SU-DHL-6 (cell line): Measurements from ENCODE around the gene SLC1A1.

Experiments used
- H2AFZ ChIP-seq: fragments of 200-600 bp; sonication (generic); 2 replicates; pipeline ENCODE4 v1.6.1; 2014; ENCODE audit warnings: low read depth, mild to moderate bottlenecking, moderate library complexity, mixed read lengths, antibody characterized with exemption, low read length; ENCODE audit not compliant: severe bottlenecking
- H3F3A ChIP-seq: fragments of 200-600 bp; shearing (Covaris generic); 2 replicates; pipeline ENCODE4 v1.6.0; 2016; ENCODE audit warnings: antibody characterized with exemption, mild to moderate bottlenecking; ENCODE audit not compliant: insufficient read depth
- H3K27ac ChIP-seq: fragments of 200-600 bp; sonication (generic); 2 replicates; pipeline ENCODE4 v1.5.1; 2016; ENCODE audit warnings: low read depth, mild to moderate bottlenecking, low read length, moderate library complexity, mixed read lengths
- H3K27me3 ChIP-seq: fragments of 200-600 bp; sonication (generic), shearing (Covaris generic); 2 replicates; pipeline ENCODE4 v1.6.0; 2014; ENCODE audit warnings: mild to moderate bottlenecking, low read length
- H3K36me3 ChIP-seq: fragments of 200-600 bp; sonication (generic); 2 replicates; pipeline ENCODE4 v1.6.1; 2014; ENCODE audit warnings: mild to moderate bottlenecking, low read length, mixed read lengths
- H3K4me2 ChIP-seq: fragments of 300-600, 200-600 bp; shearing (Covaris generic), sonication (generic); 2 replicates; pipeline ENCODE4 v1.6.0; 2014; ENCODE audit warnings: low read length, low read depth, mild to moderate bottlenecking; ENCODE audit not compliant: poor library complexity, severe bottlenecking
- H3K4me3 ChIP-seq: fragments of 200-600 bp; sonication (generic); 2 replicates; pipeline ENCODE4 v1.5.1; 2014; ENCODE audit warnings: antibody characterized with exemption, low read length, mild to moderate bottlenecking, mixed read lengths; ENCODE audit not compliant: insufficient read depth, poor library complexity, severe bottlenecking
- H3K79me2 ChIP-seq: fragments of 200-600 bp; sonication (generic); 2 replicates; pipeline ENCODE4 v1.6.1; 2014; ENCODE audit warnings: mild to moderate bottlenecking, low read length, moderate library complexity; ENCODE audit not compliant: insufficient read depth
- H3K9ac ChIP-seq: fragments of 200-600 bp; sonication (generic); 2 replicates; pipeline ENCODE4 v1.7.0; 2014; ENCODE audit warnings: mild to moderate bottlenecking, low read length
- H3K9me2 ChIP-seq: fragments of 200-600 bp; sonication (generic); replicated peaks from 2 replicates; pipeline ENCODE4 v1.6.1; 2014; ENCODE audit warnings: low read length; ENCODE audit not compliant: insufficient read depth
- H3K9me3 ChIP-seq: fragments of 200-600 bp; sonication (generic); 2 replicates; pipeline ENCODE4 v1.6.1; 2014; ENCODE audit warnings: low read length, mixed read lengths; ENCODE audit not compliant: insufficient read depth
- H4K20me1 ChIP-seq: fragments of 200-600 bp; sonication (generic); 2 replicates; pipeline ENCODE4 v1.6.1; 2014; ENCODE audit warnings: low read depth, mild to moderate bottlenecking, antibody characterized with exemption, low read length, moderate library complexity, mixed read lengths
- CTCF ChIP-seq: fragments of 200-600 bp; sonication (generic); IDR thresholded peaks from one replicate; pipeline ENCODE4 v1.5.1; 2017; ENCODE audit warnings: antibody characterized with exemption, mild to moderate bottlenecking, low read length, moderate library complexity; ENCODE audit not compliant: insufficient read depth, poor library complexity, severe bottlenecking
- EZH2phosphoT487 ChIP-seq: fragments of 200-600 bp; sonication (generic), shearing (Covaris generic); conservative IDR thresholded peaks from 2 replicates; pipeline ENCODE4 v1.6.1; 2018; ENCODE audit warnings: mild to moderate bottlenecking, antibody characterized with exemption, low read length, moderate library complexity, mixed read lengths

The SLC1A1 gene

DNA sequence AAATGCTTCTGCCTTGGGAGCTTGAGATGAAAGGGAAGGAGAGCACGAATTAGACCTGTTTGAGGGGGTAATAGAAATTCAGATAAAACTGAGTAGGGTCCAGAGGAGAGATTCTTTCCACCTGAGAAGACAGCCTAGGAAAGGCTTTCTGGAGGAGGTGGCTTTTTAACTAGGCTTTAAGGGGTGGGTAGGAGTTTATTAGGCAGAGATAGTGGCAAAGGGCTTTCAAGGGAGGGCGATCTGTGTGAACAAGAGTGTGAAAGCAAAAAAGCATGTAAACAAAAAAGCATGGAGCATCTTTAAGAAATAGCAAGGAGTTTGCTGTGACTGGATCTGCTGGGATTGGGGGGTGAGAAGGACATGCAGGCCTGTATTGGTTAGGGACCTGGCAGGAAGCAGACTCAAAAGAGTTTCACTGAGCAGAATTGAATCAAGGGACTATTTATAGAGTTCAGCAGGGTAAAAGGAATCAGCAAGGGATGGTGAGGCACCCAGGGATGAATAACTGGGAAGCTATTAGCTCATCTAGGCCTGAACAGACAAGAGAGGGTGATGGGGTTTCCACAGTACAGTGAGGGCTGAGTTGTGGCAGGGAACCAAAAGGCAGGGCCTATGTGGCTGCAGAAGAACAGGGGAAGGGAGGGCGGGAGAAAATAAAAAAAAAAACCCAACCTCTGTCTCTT is 18.8 kb downstream of the SLC1A1 start:
- no peaks in the 10 kb centered on the region for H3K79me2 ChIP-seq

GRCh38 chr9:4509590-4509984 is 19.3 kb downstream of the SLC1A1 start:
- H3K9me2 ChIP-seq = no peaks in the 10 kb centered on the region
- no peaks in the 10 kb centered on the region for H3K27me3 ChIP-seq
- H3K79me2 ChIP-seq = no peaks in the 10 kb centered on the region
- H4K20me1 ChIP-seq = no peaks in the 10 kb centered on the region
- no peak overlapping the region for H3K27ac ChIP-seq
- no peaks in the 10 kb centered on the region for H3K9me3 ChIP-seq
- no peak overlapping the region for H3K4me3 ChIP-seq
- H2AFZ ChIP-seq = no peak overlapping the region
- H3K36me3 ChIP-seq = no peaks in the 10 kb centered on the region
- H3K4me2 ChIP-seq = no peak overlapping the region
- H3F3A ChIP-seq = no peaks in the 10 kb centered on the region
- TF ChIP-seq EZH2phosphoT487 (no peak), CTCF (no peak)
- H3K9ac ChIP-seq = no peak overlapping the region

More for the DNA sequence above, 18.8 kb downstream of the SLC1A1 start:
- H2AFZ ChIP-seq = no peak overlapping the region
- TF ChIP-seq CTCF (no peak), EZH2phosphoT487 (no peak)
- no peaks in the 10 kb centered on the region for H4K20me1 ChIP-seq
- H3K9ac ChIP-seq = no peak overlapping the region
- no peaks in the 10 kb centered on the region for H3K9me3 ChIP-seq
- no peaks in the 10 kb centered on the region for H3F3A ChIP-seq
- no peaks in the 10 kb centered on the region for H3K36me3 ChIP-seq
- no peak overlapping the region for H3K4me3 ChIP-seq
- H3K27me3 ChIP-seq = no peaks in the 10 kb centered on the region
- no peaks in the 10 kb centered on the region for H3K9me2 ChIP-seq
- H3K27ac ChIP-seq = no peak overlapping the region
- no peak overlapping the region for H3K4me2 ChIP-seq

GRCh38 chr9:4510546-4511322 is 20.5 kb downstream of the SLC1A1 start:
- H2AFZ ChIP-seq = no peak overlapping the region
- H3K4me2 ChIP-seq = no peak overlapping the region
- H3K9me2 ChIP-seq = no peaks in the 10 kb centered on the region
- no peaks in the 10 kb centered on the region for H4K20me1 ChIP-seq
- no peaks in the 10 kb centered on the region for H3F3A ChIP-seq
- no peaks in the 10 kb centered on the region for H3K9me3 ChIP-seq
- H3K36me3 ChIP-seq = no peaks in the 10 kb centered on the region
- no peak overlapping the region for H3K4me3 ChIP-seq
- no peak overlapping the region for H3K27ac ChIP-seq
- TF ChIP-seq CTCF (no peak), EZH2phosphoT487 (no peak)
- no peak overlapping the region for H3K9ac ChIP-seq
- no peaks in the 10 kb centered on the region for H3K27me3 ChIP-seq
- no peaks in the 10 kb centered on the region for H3K79me2 ChIP-seq
